ENCODE results near the gene MKRN2OS. TPM values are rescaled to one million over a fixed set of nuclear protein-coding genes. Genes with fewer than 3 reads are reported as not detected.

The MKRN2OS gene
- total RNA-seq, 1 donor from 2014 or later = not detected

GRCh38 chr3:12515631-12516030 is 29.7 kb downstream of the MKRN2OS start:
- intact Hi-C loops (cut with DNase I) = no loop called here
- H3K4me1 ChIP-seq = peaks cover 5% of the 10 kb centered on the region
- H3K36me3 ChIP-seq = peaks cover 20% of the 10 kb centered on the region
- no peaks in the 10 kb centered on the region for H3K27me3 ChIP-seq (ENCODE audit: low read depth)
- H3K4me3 ChIP-seq = no peak overlapping the region
- ATAC-seq = no peak
- DNase-seq = no peak
- H3K9me3 ChIP-seq = no peaks in the 10 kb centered on the region
- H3K27ac ChIP-seq = no peak overlapping the region
- no peak for TF ChIP-seq CTCF (IDR thresholded peaks at IDR 0.05)

GRCh38 chr3:12513694-12514446 is 31.4 kb downstream of the MKRN2OS start:
- Histone ChIP-seq H3K9me3 (no peaks in the 10 kb centered on the region), H3K4me1 (peaks cover 5% of the 10 kb centered on the region), H3K4me3 (no peak overlapping the region), H3K27ac (no peak overlapping the region), H3K36me3 (peaks cover 28% of the 10 kb centered on the region), H3K27me3 (ENCODE audit: low read depth) (no peaks in the 10 kb centered on the region)
- ATAC-seq (no peak), DNase-seq (no peak)
- intact Hi-C loops (cut with DNase I) = no loop called here
- no peak for TF ChIP-seq CTCF (IDR thresholded peaks at IDR 0.05)

GRCh38 chr3:12512534-12513118 is 32.7 kb downstream of the MKRN2OS start:
- no peaks in the 10 kb centered on the region for H3K4me1 ChIP-seq
- no peak overlapping the region for H3K4me3 ChIP-seq
- intact Hi-C loops (cut with DNase I) = no loop called here
- TF ChIP-seq CTCF (IDR thresholded peaks at IDR 0.05) = no peak
- no peaks in the 10 kb centered on the region for H3K9me3 ChIP-seq
- H3K36me3 ChIP-seq = peaks cover 28% of the 10 kb centered on the region
- no peak overlapping the region for H3K27ac ChIP-seq
- H3K27me3 ChIP-seq (ENCODE audit: low read depth) = no peaks in the 10 kb centered on the region
- ATAC-seq = no peak
- DNase-seq = no peak

- no peaks in the 10 kb centered on the region for H3K9me3 ChIP-seq
- TF ChIP-seq CTCF (IDR thresholded peaks at IDR 0.05) = no peak
- intact Hi-C loops (cut with DNase I) = no loop called here
- no peak for ATAC-seq
- no peaks in the 10 kb centered on the region for H3K27me3 ChIP-seq (ENCODE audit: low read depth)
- DNase-seq = no peak
- no peak overlapping the region for H3K27ac ChIP-seq
- peaks cover 49% of the 10 kb centered on the region for H3K36me3 ChIP-seq
- no peak overlapping the region for H3K4me3 ChIP-seq
- no peaks in the 10 kb centered on the region for H3K4me1 ChIP-seq
These were observed 35.8 kb downstream of the MKRN2OS start for GRCh38 chr3:12509466-12509865.

- TF ChIP-seq CTCF (IDR thresholded peaks at IDR 0.05) = no peak
- intact Hi-C loops (cut with DNase I) = no loop called here
- Histone ChIP-seq H3K4me1 (no peaks in the 10 kb centered on the region), H3K36me3 (peaks cover 52% of the 10 kb centered on the region), H3K4me3 (no peak overlapping the region), H3K9me3 (no peaks in the 10 kb centered on the region), H3K27ac (no peak overlapping the region), H3K27me3 (ENCODE audit: low read depth) (no peaks in the 10 kb centered on the region)
- DNase-seq (no peak), ATAC-seq (peak; percentile 65 to 71)
These were observed 37.0 kb downstream of the MKRN2OS start for GRCh38 chr3:12508291-12508700.
